PC-9 (cell line): ENCODE data around the gene MECP2. TPM values are rescaled to one million over a fixed set of nuclear protein-coding genes. Genes with fewer than 3 reads are reported as not detected.

Experiments used
- BruUV-seq: library from RNA; stranded (reverse); fragments of 400-500 nt; replicated peaks from 2 replicates; lab custom pipeline; 2021; lab: Mats Ljungman, UMichigan
- CTCF ChIA-PET: fragments of 300-600 bp; sonication (Branson Sonifier 250); formaldehyde crosslinking; loops from one replicate; lab custom pipeline; 2022; ENCODE audit warnings: antibody characterized with exemption; lab: Charles Lee
- POLR2A ChIA-PET: fragments of 300-600 bp; sonication (Branson Sonifier 250); formaldehyde crosslinking; loops from one replicate; lab custom pipeline; 2022; ENCODE audit warnings: antibody characterized with exemption; ENCODE audit not compliant: unreplicated experiment; lab: Charles Lee
- DNase-seq, 2 experiments: peaks; one replicate each; pipeline versions ENCODE4 v3.0.0 to v3.0.0-alpha.2; 2015 to 2022; ENCODE audit warnings: mixed read lengths in 1 of 2
- H2AFZ ChIP-seq: fragments of 200-600 bp; sonication (generic); 2 replicates; pipeline ENCODE4 v1.8.1; 2017; ENCODE audit warnings: antibody characterized with exemption
- H3F3A ChIP-seq: fragments of 200-600 bp; sonication (generic); 2 replicates; pipeline ENCODE4 v1.8.1; 2017; ENCODE audit warnings: antibody characterized with exemption, mild to moderate bottlenecking, low read depth; ENCODE audit not compliant: insufficient read depth
- H3K27ac ChIP-seq: fragments of 200-600 bp; sonication (generic); 2 replicates; pipeline ENCODE4 v1.6.1; 2016; ENCODE audit warnings: mixed run types
- H3K27me3 ChIP-seq: fragments of 200-600 bp; sonication (generic); 2 replicates; pipeline ENCODE4 v1.6.1; 2016; ENCODE audit warnings: low read depth, mixed run types; ENCODE audit not compliant: insufficient read depth
- H3K36me3 ChIP-seq: fragments of 200-600 bp; sonication (generic); 2 replicates; pipeline ENCODE4 v1.6.1; 2016; ENCODE audit warnings: low read depth, mixed run types
- H3K4me1 ChIP-seq: fragments of 200-600 bp; sonication (generic); replicated peaks from 2 replicates; pipeline ENCODE4 v1.6.1; 2016; ENCODE audit warnings: mixed run types; ENCODE audit not compliant: insufficient read depth
- H3K4me2 ChIP-seq: fragments of 200-600 bp; sonication (generic); 2 replicates; pipeline ENCODE4 v1.6.1; 2017; ENCODE audit warnings: mixed run types
- H3K4me3 ChIP-seq: fragments of 200-600 bp; sonication (generic); 2 replicates; pipeline ENCODE4 v1.6.1; 2016; ENCODE audit warnings: mixed run types
- H3K79me2 ChIP-seq: fragments of 200-600 bp; sonication (generic); 2 replicates; pipeline ENCODE4 v1.6.1; 2017; ENCODE audit warnings: low read depth, mixed run types
- H3K9me2 ChIP-seq: fragments of 200-600 bp; sonication (generic); 2 replicates; pipeline ENCODE4 v1.8.1; 2017; ENCODE audit warnings: mild to moderate bottlenecking; ENCODE audit not compliant: insufficient read depth
- H3K9me3 ChIP-seq: fragments of 200-600 bp; sonication (generic); 2 replicates; pipeline ENCODE4 v1.8.1; 2016; ENCODE audit warnings: low read depth; ENCODE audit not compliant: insufficient read depth
- H4K20me1 ChIP-seq: fragments of 200-600 bp; sonication (generic); 2 replicates; pipeline ENCODE4 v1.8.1; 2017; ENCODE audit not compliant: insufficient read depth
- CTCF ChIP-seq: fragments of 200-600 bp; sonication (generic); conservative IDR thresholded peaks from 2 replicates; pipeline ENCODE4 v1.6.1; 2017; ENCODE audit warnings: mixed run types, antibody characterized with exemption, mild to moderate bottlenecking, moderate library complexity
- EZH2 ChIP-seq: fragments of 200-600 bp; sonication (generic); IDR thresholded peaks from 2 replicates; pipeline ENCODE4 v1.8.0; 2017; ENCODE audit warnings: antibody characterized with exemption, low read depth
- intact Hi-C: fragments of 100-400 bp; cut with micrococcal nuclease; formaldehyde crosslinking; loops from one replicate; pipeline ENCODE4 v1.10.0; 2022; ENCODE audit not compliant: unreplicated experiment
- total RNA-seq: library from RNA; stranded (reverse); gene quantifications from 2 replicates; pipeline ENCODE4 v1.2.3, GENCODE V29; 2021

MECP2 gene
- total RNA-seq, 1 experiment from 2014 or later = 85.6 TPM

GRCh38 chrX:154142386-154142785, 44.9 kb upstream of the MECP2 start:
- H3F3A ChIP-seq = no peaks in the 10 kb centered on the region
- H2AFZ ChIP-seq = no peak overlapping the region
- H3K36me3 ChIP-seq = no peaks in the 10 kb centered on the region
- H3K4me3 ChIP-seq = no peak overlapping the region
- POLR2A ChIA-PET = no interaction called here
- no peaks in the 10 kb centered on the region for H3K9me3 ChIP-seq
- BruUV-seq = no TSS peak
- H3K27me3 ChIP-seq = no peaks in the 10 kb centered on the region
- H3K79me2 ChIP-seq = no peaks in the 10 kb centered on the region
- H3K4me1 ChIP-seq = no peaks in the 10 kb centered on the region
- CTCF ChIA-PET = interaction anchor here (0.6 kb wide), 1 partner anchor 77 kb away, joined by 4 read pairs; no protein-coding TSS in a partner anchor
- H3K27ac ChIP-seq = no peak overlapping the region
- no peak for TF ChIP-seq CTCF
- no peak for TF ChIP-seq EZH2
- no peak overlapping the region for H3K4me2 ChIP-seq
- intact Hi-C loops = no loop called here
- no peak for DNase-seq
- H3K9me2 ChIP-seq = no peaks in the 10 kb centered on the region
- no peaks in the 10 kb centered on the region for H4K20me1 ChIP-seq

GRCh38 chrX:154140742-154141141, 43.2 kb upstream of the MECP2 start:
- POLR2A ChIA-PET = no interaction called here
- H3K4me2 ChIP-seq = no peak overlapping the region
- no peaks in the 10 kb centered on the region for H3K36me3 ChIP-seq
- intact Hi-C loops = no loop called here
- no peaks in the 10 kb centered on the region for H3K9me3 ChIP-seq
- no TSS peak for BruUV-seq
- TF ChIP-seq EZH2 = no peak
- TF ChIP-seq CTCF = no peak
- H3K79me2 ChIP-seq = no peaks in the 10 kb centered on the region
- H3F3A ChIP-seq = no peaks in the 10 kb centered on the region
- no peak overlapping the region for H3K4me3 ChIP-seq
- no peak for DNase-seq
- H3K27ac ChIP-seq = no peak overlapping the region
- no peaks in the 10 kb centered on the region for H3K4me1 ChIP-seq
- CTCF ChIA-PET = no interaction called here
- H3K9me2 ChIP-seq = no peaks in the 10 kb centered on the region
- H2AFZ ChIP-seq = no peak overlapping the region
- H3K27me3 ChIP-seq = no peaks in the 10 kb centered on the region
- H4K20me1 ChIP-seq = no peaks in the 10 kb centered on the region

- H3K9me3 ChIP-seq = no peaks in the 10 kb centered on the region
- no peaks in the 10 kb centered on the region for H3K27me3 ChIP-seq
- POLR2A ChIA-PET = no interaction called here
- H2AFZ ChIP-seq = no peak overlapping the region
- no peak overlapping the region for H3K4me2 ChIP-seq
- intact Hi-C loops = no loop called here
- no peak overlapping the region for H3K27ac ChIP-seq
- no peak for DNase-seq
- no peaks in the 10 kb centered on the region for H3K79me2 ChIP-seq
- no peaks in the 10 kb centered on the region for H3K9me2 ChIP-seq
- H3K4me1 ChIP-seq = no peaks in the 10 kb centered on the region
- no peaks in the 10 kb centered on the region for H3K36me3 ChIP-seq
- H3F3A ChIP-seq = no peaks in the 10 kb centered on the region
- no peaks in the 10 kb centered on the region for H4K20me1 ChIP-seq
- CTCF ChIA-PET = no interaction called here
- no peak overlapping the region for H3K4me3 ChIP-seq
- no TSS peak for BruUV-seq
- TF ChIP-seq EZH2 (no peak), CTCF (no peak)
Measured at GRCh38 chrX:154140206-154140605, 42.7 kb upstream of the MECP2 start.
